OCI-LY1 (cell line): Measurements from ENCODE around the gene DAPK2.

Experiments
- CTCF ChIP-seq: fragments of 200-600 bp; sonication (generic), shearing (Covaris generic); IDR thresholded peaks from 2 replicates; pipeline ENCODE4 v1.5.1; 2017; ENCODE audit warnings: mild to moderate bottlenecking, antibody characterized with exemption, low read length, moderate library complexity, mixed read lengths
- EZH2 ChIP-seq: fragments of 200-600 bp; sonication (generic), shearing (Covaris generic); IDR thresholded peaks from 2 replicates; pipeline ENCODE4 v1.8.0; 2017; ENCODE audit warnings: borderline replicate concordance, mixed run types, mild to moderate bottlenecking, antibody characterized with exemption, low read length, moderate library complexity, mixed read lengths

GRCh38 chr15:63912061-63912615 lies 134.1 kb downstream of the DAPK2 start:
- TF ChIP-seq CTCF (no peak), EZH2 (no peak)
